ENCODE results near the gene ACOT11.

- no peak for TF ChIP-seq IRF2 (CRISPR knock-in tag; IDR thresholded peaks at IDR 0.05)
- no peak for TF ChIP-seq ZNF777 (CRISPR knock-in tag; IDR thresholded peaks at IDR 0.05)
- TF ChIP-seq RAD21 (CRISPR knock-in tag; IDR thresholded peaks at IDR 0.05) = no peak
- no peak for TF ChIP-seq CBX2 (IDR thresholded peaks at IDR 0.05; ENCODE audit: low read depth, low read length)
- no peak for TF ChIP-seq CBX2 (CRISPR knock-in tag; IDR thresholded peaks at IDR 0.05; ENCODE audit: low read depth)
- TF ChIP-seq ZNF251 (CRISPR knock-in tag; IDR thresholded peaks at IDR 0.05) = no peak
- TF ChIP-seq YY1 (IDR thresholded peaks at IDR 0.05; ENCODE audit: insufficient read depth, insufficient replicate concordance, low read depth, low read length) = no peak
These were observed 23.3 kb downstream of the ACOT11 start for GRCh38 chr1:54571326-54571725.

Data from HepG2 (cell line).